Right lobe of liver (tissue), 4 donors: ENCODE results near the gene PITPNC1.

Experiments
- CTCF ChIP-seq, 4 donors: fragments of 200-600 bp in 3 of 4; fragments of 450-650 bp in 1 of 4; IDR thresholded peaks; one replicate each; pipeline versions ENCODE4 v1.5.1 to v1.8.0; 2016 to 2022; ENCODE audit warnings: antibody characterized with exemption in 4 of 4, mild to moderate bottlenecking in 2 of 4
- POLR2A ChIP-seq: fragments of 450-650 bp; IDR thresholded peaks from one replicate; pipeline ENCODE4 v1.6.1; 2017; ENCODE audit warnings: antibody characterized with exemption, mild to moderate bottlenecking
- donor health status: DM: no; HTN: no; CAD: no.
- donor health status: DM: no; HTN: no; CAD: no.
- donor health status: DM: no; HTN: yes; CAD: no.

GRCh38 chr17:67716405-67716798 is 339.3 kb downstream of the PITPNC1 start:
- TF ChIP-seq CTCF (IDR thresholded peaks at IDR 0.05) = no peak
- no peak for TF ChIP-seq POLR2A
